ENCODE data around the gene ANXA11. TPM values are rescaled to one million over a fixed set of nuclear protein-coding genes. Genes with fewer than 3 reads are reported as not detected.

ANXA11 gene
- total RNA-seq, 2 experiments from 2014 or later = 153 to 159 TPM

DNA sequence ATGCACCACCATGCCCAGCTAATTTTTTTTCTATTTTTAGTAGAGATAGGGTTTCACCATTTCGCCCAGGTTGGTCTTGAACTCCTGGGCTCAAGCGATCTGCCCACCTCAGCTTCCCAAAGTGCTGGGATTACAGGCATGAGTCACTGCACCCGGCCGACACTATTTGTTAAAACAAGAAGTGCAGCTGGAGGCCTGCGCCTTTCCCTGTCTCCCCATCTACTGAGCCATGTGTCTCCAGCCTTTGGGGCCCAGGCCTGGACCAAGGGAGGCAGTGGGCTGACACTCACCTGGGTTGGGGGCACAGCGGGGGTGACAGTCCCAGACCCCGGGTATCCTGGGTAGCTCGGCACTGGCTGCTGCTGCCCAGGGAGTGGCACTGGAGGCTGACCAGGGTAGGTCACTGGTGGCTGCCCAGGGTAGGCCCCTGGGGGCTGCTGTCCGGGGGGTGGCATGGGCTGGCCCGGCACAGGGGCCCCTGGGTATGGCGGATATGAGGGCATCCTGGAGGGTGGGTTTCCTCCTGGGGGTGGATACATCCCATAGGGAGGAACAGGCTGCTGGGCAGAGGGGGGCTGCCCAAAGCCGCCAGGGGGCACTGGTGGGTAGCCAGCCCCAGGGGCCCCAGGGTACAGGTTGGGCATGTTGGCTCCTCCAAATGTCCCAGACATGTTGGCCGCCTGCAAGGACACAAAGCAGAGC is 36.5 kb downstream of the ANXA11 start:
- no peak overlapping the region for H3K4me3 ChIP-seq (ENCODE audit: low read length)
- H3K9me3 ChIP-seq (ENCODE audit: control insufficient read depth in 1 of 2, insufficient read depth in 1 of 2, low read length in 2 of 2) = no peaks in the 10 kb centered on the region
- Mint-ChIP-seq H3K27me3 (no peaks in the 10 kb centered on the region), H3K4me3 (no peak overlapping the region), H3K4me1 (ENCODE audit: low read depth) (peaks cover 10% of the 10 kb centered on the region), H3K27ac (no peak overlapping the region), H3K36me3 (ENCODE audit: low read depth) (peaks cover 79% of the 10 kb centered on the region), H3K9me3 (no peaks in the 10 kb centered on the region)
- no peak for TF ChIP-seq CTCF (IDR thresholded peaks at IDR 0.05)
- DNase-seq (peak in 7 of 14 experiments; percentile 15 to 45 (median 31)), ATAC-seq (ENCODE audit: poor library complexity) (no peak)
- peaks cover 99% of the 10 kb centered on the region for H3K36me3 ChIP-seq (ENCODE audit: insufficient read depth, low read length)
- no peak overlapping the region for H3K27ac ChIP-seq (ENCODE audit: low read depth in 1 of 2, low read length in 2 of 2)
- intact Hi-C loops (cut with DNase I, micrococcal nuclease) = no loop called here
- POLR2A ChIA-PET = interaction anchor here (1.4 kb wide), 1 partner anchor 19 kb away, joined by 5 read pairs; no protein-coding TSS in a partner anchor
- CTCF ChIA-PET = no interaction called here
- H3K4me1 ChIP-seq (ENCODE audit: insufficient read depth, low read length) = peaks cover 23% of the 10 kb centered on the region
- no peaks in the 10 kb centered on the region for H3K27me3 ChIP-seq (ENCODE audit: control insufficient read depth in 1 of 2, insufficient read depth in 2 of 2, low read length in 2 of 2)

DNA sequence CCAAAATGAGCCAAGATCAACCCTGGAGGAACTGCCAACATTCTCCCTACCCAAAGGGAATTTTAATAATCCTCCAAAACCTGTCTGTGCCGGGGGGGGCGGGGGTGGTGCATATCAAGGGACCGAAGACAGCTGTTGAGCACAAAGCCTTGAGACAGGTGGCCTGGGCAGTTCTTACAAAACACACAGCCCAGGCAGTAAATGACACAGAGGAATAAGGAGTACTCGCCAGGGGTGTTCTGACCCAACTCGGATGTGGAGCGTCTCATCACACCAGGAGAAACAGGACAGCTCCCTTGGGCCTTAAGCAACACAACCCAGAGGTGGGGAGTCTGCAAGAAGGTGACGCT is 37.2 kb downstream of the ANXA11 start:
- no peaks in the 10 kb centered on the region for H3K9me3 ChIP-seq (ENCODE audit: control insufficient read depth in 1 of 2, insufficient read depth in 1 of 2, low read length in 2 of 2)
- H3K4me3 ChIP-seq (ENCODE audit: low read length) = no peak overlapping the region
- peaks cover 85% of the 10 kb centered on the region for H3K36me3 Mint-ChIP-seq (ENCODE audit: low read depth)
- peaks cover 99% of the 10 kb centered on the region for H3K36me3 ChIP-seq (ENCODE audit: insufficient read depth, low read length)
- no peak overlapping the region for H3K27ac Mint-ChIP-seq
- H3K4me3 Mint-ChIP-seq = no peak overlapping the region
- H3K27ac ChIP-seq (ENCODE audit: low read depth in 1 of 2, low read length in 2 of 2) = no peak overlapping the region
- H3K9me3 Mint-ChIP-seq = no peaks in the 10 kb centered on the region
- ATAC-seq (ENCODE audit: poor library complexity) (no peak), DNase-seq (no peak)
- no peaks in the 10 kb centered on the region for H3K27me3 Mint-ChIP-seq
- intact Hi-C loops (cut with DNase I, micrococcal nuclease) = no loop called here
- ChIA-PET POLR2A (interaction anchor here (1.4 kb wide), 1 partner anchor 20 kb away, joined by 5 read pairs; no protein-coding TSS in a partner anchor), CTCF (no interaction called here)
- H3K4me1 ChIP-seq (ENCODE audit: insufficient read depth, low read length) = peaks cover 17% of the 10 kb centered on the region
- H3K4me1 Mint-ChIP-seq (ENCODE audit: low read depth) = peaks cover 10% of the 10 kb centered on the region
- TF ChIP-seq CTCF (IDR thresholded peaks at IDR 0.05) = no peak
- H3K27me3 ChIP-seq (ENCODE audit: control insufficient read depth in 1 of 2, insufficient read depth in 2 of 2, low read length in 2 of 2) = no peaks in the 10 kb centered on the region

DNA sequence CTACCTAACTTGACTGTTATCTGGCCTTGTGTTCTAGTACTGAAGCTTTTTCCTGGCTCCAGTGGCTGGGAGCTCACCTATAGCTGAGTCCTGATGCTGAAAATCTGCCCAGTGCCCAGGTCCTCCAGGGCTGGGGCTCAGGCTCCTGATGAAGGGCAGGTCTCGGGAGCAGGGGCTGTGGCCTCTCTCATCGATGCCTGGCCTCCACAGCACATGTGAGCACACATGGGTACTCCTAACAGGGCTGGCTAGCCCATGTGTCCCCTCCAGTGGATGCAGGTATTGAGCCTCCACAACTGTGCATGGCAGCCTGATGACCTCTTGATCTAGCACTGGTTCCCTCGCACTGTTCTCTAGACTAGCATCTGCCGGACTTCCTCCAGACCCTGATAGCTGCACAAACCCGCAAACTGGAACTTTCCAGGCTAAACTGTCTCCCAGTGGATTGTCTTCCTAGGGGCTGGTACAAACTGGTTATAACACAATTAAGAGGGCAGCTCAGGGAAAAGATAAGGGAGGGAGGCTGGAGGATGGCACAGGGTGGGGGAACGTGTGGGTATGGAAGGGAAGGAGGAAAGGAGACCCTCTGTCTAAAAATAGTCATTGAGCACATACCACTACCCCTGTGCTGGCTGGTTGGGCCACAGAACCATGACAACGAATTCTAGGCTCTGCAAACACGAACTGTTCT is 37.7 kb downstream of the ANXA11 start:
- H3K4me1 ChIP-seq (ENCODE audit: insufficient read depth, low read length) = peaks cover 12% of the 10 kb centered on the region
- Mint-ChIP-seq H3K27me3 (no peaks in the 10 kb centered on the region), H3K36me3 (ENCODE audit: low read depth) (peaks cover 90% of the 10 kb centered on the region), H3K4me3 (no peak overlapping the region), H3K4me1 (ENCODE audit: low read depth) (peaks cover 10% of the 10 kb centered on the region), H3K27ac (no peak overlapping the region), H3K9me3 (no peaks in the 10 kb centered on the region)
- H3K4me3 ChIP-seq (ENCODE audit: low read length) = no peak overlapping the region
- no peak for TF ChIP-seq CTCF (IDR thresholded peaks at IDR 0.05)
- H3K27ac ChIP-seq (ENCODE audit: low read depth in 1 of 2, low read length in 2 of 2) = no peak overlapping the region
- no peaks in the 10 kb centered on the region for H3K9me3 ChIP-seq (ENCODE audit: control insufficient read depth in 1 of 2, insufficient read depth in 1 of 2, low read length in 2 of 2)
- H3K36me3 ChIP-seq (ENCODE audit: insufficient read depth, low read length) = peaks cover 99% of the 10 kb centered on the region
- ChIA-PET CTCF (no interaction called here), POLR2A (interaction anchor here (1.4 to 1.9 kb wide), 2 partner anchors 20 kb away, joined by 5 to 6 read pairs; no protein-coding TSS in a partner anchor)
- intact Hi-C loops (cut with DNase I, micrococcal nuclease) = no loop called here
- DNase-seq (no peak), ATAC-seq (ENCODE audit: poor library complexity) (no peak)
- H3K27me3 ChIP-seq (ENCODE audit: control insufficient read depth in 1 of 2, insufficient read depth in 2 of 2, low read length in 2 of 2) = no peaks in the 10 kb centered on the region

All from CD4-positive, alpha-beta T cell (primary cell).